ENCODE data around the gene FOXO3. TPM values are rescaled to one million over a fixed set of nuclear protein-coding genes. Genes with fewer than 3 reads are reported as not detected.

Gene FOXO3
- total and polyA plus RNA-seq, 2 donors (not counting 3 experiments of a cell fraction or from before 2014, with no cell fraction given), result 14.4 to 16.9 TPM

DNA sequence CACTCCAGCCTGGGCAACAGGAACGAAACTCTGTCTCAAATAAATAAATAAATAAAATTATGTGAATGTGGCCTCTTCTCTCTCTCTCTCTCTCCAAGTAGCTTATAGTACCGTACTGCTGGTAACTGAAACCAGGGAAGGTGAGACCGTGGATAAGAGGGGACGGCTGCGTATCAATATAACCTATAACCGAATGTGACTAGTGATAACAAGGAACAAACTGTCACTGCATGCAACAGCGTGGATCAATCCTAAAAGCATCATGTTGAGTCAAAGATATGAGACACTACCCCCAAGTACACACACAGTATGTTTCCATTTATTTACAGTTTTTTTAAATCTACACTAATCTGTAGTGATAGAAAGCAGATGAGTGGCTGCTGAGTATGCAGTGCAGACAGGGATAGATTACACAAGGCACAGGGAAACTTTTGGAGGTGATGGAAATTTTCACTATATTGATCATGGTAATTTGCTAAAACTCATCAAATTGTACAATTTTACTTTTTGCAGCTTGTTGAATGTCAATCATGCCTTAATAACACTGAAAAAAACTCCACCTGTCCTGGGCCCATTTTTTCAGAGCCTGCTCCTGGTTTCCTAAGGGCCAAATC lies 166.1 kb downstream of the FOXO3 start:
- POLR2A ChIA-PET, result no interaction called here
- TF ChIP-seq MYC (IDR thresholded peaks at IDR 0.05; ENCODE audit: low read depth, low read length), result no peak
- TF ChIP-seq, protein P1, sequence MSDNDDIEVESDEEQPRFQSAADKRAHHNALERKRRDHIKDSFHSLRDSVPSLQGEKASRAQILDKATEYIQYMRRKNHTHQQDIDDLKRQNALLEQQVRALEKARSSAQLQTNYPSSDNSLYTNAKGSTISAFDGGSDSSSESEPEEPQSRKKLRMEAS (IDR thresholded peaks at IDR 0.05; ENCODE audit: insufficient read depth, insufficient read length), result no peak
- TF ChIP-seq GATA2 (IDR thresholded peaks at IDR 0.05; ENCODE audit: insufficient read depth, insufficient read length, low read depth, low read length), result no peak
- TF ChIP-seq POLR2A (IDR thresholded peaks at IDR 0.05; ENCODE audit: low read depth, low read length), result no peak
- TF ChIP-seq JUN (IDR thresholded peaks at IDR 0.05; ENCODE audit: borderline replicate concordance, insufficient read depth, insufficient read length, low read depth), result no peak
- TF ChIP-seq EZH2 (IDR thresholded peaks at IDR 0.05; ENCODE audit: borderline replicate concordance, low read depth, low read length, severe bottlenecking), result no peak
- TF ChIP-seq FOS (IDR thresholded peaks at IDR 0.05; ENCODE audit: borderline replicate concordance, insufficient read depth, low read length), result no peak
- no peak for TF ChIP-seq POLR2AphosphoS5 (IDR thresholded peaks at IDR 0.05; ENCODE audit: insufficient read depth, low read depth, low read length)
- TF ChIP-seq, protein P2, sequence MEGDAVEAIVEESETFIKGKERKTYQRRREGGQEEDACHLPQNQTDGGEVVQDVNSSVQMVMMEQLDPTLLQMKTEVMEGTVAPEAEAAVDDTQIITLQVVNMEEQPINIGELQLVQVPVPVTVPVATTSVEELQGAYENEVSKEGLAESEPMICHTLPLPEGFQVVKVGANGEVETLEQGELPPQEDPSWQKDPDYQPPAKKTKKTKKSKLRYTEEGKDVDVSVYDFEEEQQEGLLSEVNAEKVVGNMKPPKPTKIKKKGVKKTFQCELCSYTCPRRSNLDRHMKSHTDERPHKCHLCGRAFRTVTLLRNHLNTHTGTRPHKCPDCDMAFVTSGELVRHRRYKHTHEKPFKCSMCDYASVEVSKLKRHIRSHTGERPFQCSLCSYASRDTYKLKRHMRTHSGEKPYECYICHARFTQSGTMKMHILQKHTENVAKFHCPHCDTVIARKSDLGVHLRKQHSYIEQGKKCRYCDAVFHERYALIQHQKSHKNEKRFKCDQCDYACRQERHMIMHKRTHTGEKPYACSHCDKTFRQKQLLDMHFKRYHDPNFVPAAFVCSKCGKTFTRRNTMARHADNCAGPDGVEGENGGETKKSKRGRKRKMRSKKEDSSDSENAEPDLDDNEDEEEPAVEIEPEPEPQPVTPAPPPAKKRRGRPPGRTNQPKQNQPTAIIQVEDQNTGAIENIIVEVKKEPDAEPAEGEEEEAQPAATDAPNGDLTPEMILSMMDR (IDR thresholded peaks at IDR 0.05; ENCODE audit: extremely low read depth in 1 of 2, insufficient read depth in 1 of 2, low read depth in 1 of 2, low read length in 2 of 2), result no peak
- no peaks in the 10 kb centered on the region for H3K4me1 ChIP-seq (ENCODE audit: control insufficient read depth, extremely low read depth, insufficient read depth, low read length)
- peaks cover 0 to 3% of the 10 kb centered on the region in 2 experiments for H3K27me3 ChIP-seq (ENCODE audit: control insufficient read depth in 2 of 2, insufficient read depth in 2 of 2, low read length in 2 of 2)
- no peak overlapping the region for H3K4me2 ChIP-seq (ENCODE audit: insufficient read depth, low read length)
- FAIRE-seq (no peak), DNase-seq (ENCODE audit: low read depth, low spot score) (no peak)
- dilution Hi-C loops (cut with MboI; ENCODE audit: extremely low pct_ligation_motif_present, low sequenced_read_pairs) (no loop called here), intact Hi-C loops (cut with micrococcal nuclease) (no loop called here)
- H3K27ac ChIP-seq (ENCODE audit: insufficient read depth, low read depth, low read length), result no peak overlapping the region
- no peaks in the 10 kb centered on the region for H3K36me3 ChIP-seq (ENCODE audit: control insufficient read depth in 2 of 2, extremely low read depth in 1 of 2, insufficient read depth in 2 of 2, low read length in 2 of 2)
- no peak overlapping the region for H2AFZ ChIP-seq (ENCODE audit: low read depth, low read length)
- H3K9ac ChIP-seq (replicated peaks; ENCODE audit: extremely low read depth, insufficient read depth, low read length), result no peak overlapping the region
- H3K9me3 ChIP-seq (replicated peaks; ENCODE audit: control insufficient read depth, insufficient read depth, low read length), result no peaks in the 10 kb centered on the region
- no peaks in the 10 kb centered on the region for H4K20me1 ChIP-seq (replicated peaks; ENCODE audit: control insufficient read depth, extremely low read depth, insufficient read depth, low read length)
- no TSS peak for BruUV-seq (replicated peaks)
- CTCF ChIA-PET, result interaction anchor here (1.0 kb wide), 1 partner anchor 12 kb away, joined by 3 read pairs; no protein-coding TSS in a partner anchor
- no peak overlapping the region for H3K4me3 ChIP-seq (replicated peaks in 1 of 3; ENCODE audit: insufficient read depth in 1 of 3, low read depth in 1 of 3, low read length in 3 of 3)
- H3K79me2 ChIP-seq (ENCODE audit: control insufficient read depth, insufficient read depth, low read length), result no peaks in the 10 kb centered on the region
- H3K9me1 ChIP-seq (replicated peaks; ENCODE audit: control insufficient read depth, extremely low read depth, insufficient read depth, low read length), result no peaks in the 10 kb centered on the region
